ENCODE results near the gene TMOD2. TPM values are rescaled to one million over a fixed set of nuclear protein-coding genes. Genes with fewer than 3 reads are reported as not detected.

The TMOD2 gene
- total RNA-seq, 1 experiment from 2014 or later: 0.52 TPM

GRCh38 chr15:51844747-51845426, 93.5 kb downstream of the TMOD2 start:
- intact Hi-C loops (cut with micrococcal nuclease; ENCODE audit: unreplicated experiment): no loop called here
- no peaks in the 10 kb centered on the region for H3K27me3 ChIP-seq (replicated peaks; ENCODE audit: control insufficient read depth, insufficient read depth, low read length)
- H3K4me1 ChIP-seq: peaks cover 55% of the 10 kb centered on the region
- DNase-seq: no peak
- no TSS peak for BruUV-seq (replicated peaks)
- Mint-ChIP-seq H3K9me3 (ENCODE audit: unreplicated experiment) (no peaks in the 10 kb centered on the region), H3K36me3 (ENCODE audit: insufficient read depth, unreplicated experiment) (peaks cover 17% of the 10 kb centered on the region), H3K4me3 (ENCODE audit: unreplicated experiment) (no peak overlapping the region), H3K27me3 (ENCODE audit: insufficient read depth, unreplicated experiment) (no peaks in the 10 kb centered on the region), H3K4me1 (ENCODE audit: low read depth, unreplicated experiment) (peaks cover 34% of the 10 kb centered on the region), H3K27ac (ENCODE audit: unreplicated experiment) (peak overlapping the region; percentile 62)
- POLR2A ChIA-PET: interaction anchor here (1.1 kb wide), 1 partner anchor 15 kb away, joined by 3 read pairs; the partner anchor contains the start of gene TMOD3
- no peak for TF ChIP-seq CTCF (IDR thresholded peaks at IDR 0.05; ENCODE audit: insufficient read depth in 1 of 2, low read depth in 1 of 2, low read length in 1 of 2, severe bottlenecking in 1 of 2, unreplicated experiment in 1 of 2)
- H3K36me3 ChIP-seq (ENCODE audit: control insufficient read depth, insufficient read depth, low read length): no peaks in the 10 kb centered on the region
- no peaks in the 10 kb centered on the region for H3K9me3 ChIP-seq
- H3K4me3 ChIP-seq (ENCODE audit: low read depth, low read length): no peak overlapping the region
- CTCF ChIA-PET: no interaction called here

GRCh38 chr15:51846066-51846462, 94.7 kb downstream of the TMOD2 start:
- Mint-ChIP-seq H3K4me1 (ENCODE audit: low read depth, unreplicated experiment) (peaks cover 29% of the 10 kb centered on the region), H3K9me3 (ENCODE audit: unreplicated experiment) (no peaks in the 10 kb centered on the region), H3K27ac (ENCODE audit: unreplicated experiment) (no peak overlapping the region), H3K4me3 (ENCODE audit: unreplicated experiment) (no peak overlapping the region), H3K36me3 (ENCODE audit: insufficient read depth, unreplicated experiment) (peaks cover 17% of the 10 kb centered on the region), H3K27me3 (ENCODE audit: insufficient read depth, unreplicated experiment) (no peaks in the 10 kb centered on the region)
- Histone ChIP-seq H3K9me3 (no peaks in the 10 kb centered on the region), H3K27me3 (replicated peaks; ENCODE audit: control insufficient read depth, insufficient read depth, low read length) (no peaks in the 10 kb centered on the region), H3K4me1 (peaks cover 50% of the 10 kb centered on the region), H3K4me3 (ENCODE audit: low read depth, low read length) (no peak overlapping the region), H3K36me3 (ENCODE audit: control insufficient read depth, insufficient read depth, low read length) (no peaks in the 10 kb centered on the region)
- DNase-seq: no peak
- BruUV-seq (replicated peaks): no TSS peak
- ChIA-PET CTCF (no interaction called here), POLR2A (interaction anchor here (1.1 kb wide), 1 partner anchor 16 kb away, joined by 3 read pairs; the partner anchor contains the start of gene TMOD3)
- no peak for TF ChIP-seq CTCF (IDR thresholded peaks at IDR 0.05; ENCODE audit: insufficient read depth in 1 of 2, low read depth in 1 of 2, low read length in 1 of 2, severe bottlenecking in 1 of 2, unreplicated experiment in 1 of 2)
- intact Hi-C loops (cut with micrococcal nuclease; ENCODE audit: unreplicated experiment): no loop called here

GRCh38 chr15:51846463-51847230, 95.2 kb downstream of the TMOD2 start:
- intact Hi-C loops (cut with micrococcal nuclease; ENCODE audit: unreplicated experiment): no loop called here
- TF ChIP-seq CTCF (IDR thresholded peaks at IDR 0.05; ENCODE audit: insufficient read depth in 1 of 2, low read depth in 1 of 2, low read length in 1 of 2, severe bottlenecking in 1 of 2, unreplicated experiment in 1 of 2): no peak
- H3K4me3 ChIP-seq (ENCODE audit: low read depth, low read length): no peak overlapping the region
- no peak for DNase-seq
- Mint-ChIP-seq H3K27ac (ENCODE audit: unreplicated experiment) (no peak overlapping the region), H3K27me3 (ENCODE audit: insufficient read depth, unreplicated experiment) (no peaks in the 10 kb centered on the region), H3K4me1 (ENCODE audit: low read depth, unreplicated experiment) (peaks cover 24% of the 10 kb centered on the region), H3K9me3 (ENCODE audit: unreplicated experiment) (no peaks in the 10 kb centered on the region), H3K4me3 (ENCODE audit: unreplicated experiment) (no peak overlapping the region), H3K36me3 (ENCODE audit: insufficient read depth, unreplicated experiment) (peaks cover 17% of the 10 kb centered on the region)
- no peaks in the 10 kb centered on the region for H3K36me3 ChIP-seq (ENCODE audit: control insufficient read depth, insufficient read depth, low read length)
- BruUV-seq (replicated peaks): no TSS peak
- ChIA-PET CTCF (no interaction called here), POLR2A (no interaction called here)
- peaks cover 44% of the 10 kb centered on the region for H3K4me1 ChIP-seq
- no peaks in the 10 kb centered on the region for H3K9me3 ChIP-seq
- H3K27me3 ChIP-seq (replicated peaks; ENCODE audit: control insufficient read depth, insufficient read depth, low read length): no peaks in the 10 kb centered on the region
